HG02678 (cell line): ENCODE data around the gene ATF7.
"Not testable (repeated sequence)": the region's sequence is repeated elsewhere in the genome, so short reads cannot be mapped to it uniquely, and the experiment has no call there.

Experiments
- ATAC-seq: cut with Tn5 transposase; IDR thresholded peaks from one replicate; pipeline ENCODE4 v1.9.1; 2021; ENCODE audit warnings: mild to moderate bottlenecking, moderate library complexity; ENCODE audit not compliant: unreplicated experiment

ATF7 gene

GRCh38 chr12:53567961-53568808 is 58.0 kb downstream of the ATF7 start:
- no peak for ATAC-seq

- ATAC-seq = not testable (repeated sequence)
These were observed 60.8 kb downstream of the ATF7 start for GRCh38 chr12:53565376-53565775.

GRCh38 chr12:53564941-53565340 is 61.2 kb downstream of the ATF7 start:
- ATAC-seq = no peak

GRCh38 chr12:53564278-53564677 is 61.9 kb downstream of the ATF7 start:
- no peak for ATAC-seq

GRCh38 chr12:53563452-53564028 is 62.6 kb downstream of the ATF7 start:
- ATAC-seq = no peak

GRCh38 chr12:53561590-53561953 is 64.6 kb downstream of the ATF7 start:
- no peak for ATAC-seq

- no peak for ATAC-seq
These were observed 65.1 kb downstream of the ATF7 start for GRCh38 chr12:53560912-53561589.

GRCh38 chr12:53560351-53560750 is 65.8 kb downstream of the ATF7 start:
- no peak for ATAC-seq

GRCh38 chr12:53558631-53559030 is 67.6 kb downstream of the ATF7 start:
- ATAC-seq = no peak

- ATAC-seq = no peak
These were observed 73.5 kb downstream of the ATF7 start for GRCh38 chr12:53552361-53553327.

- no peak for ATAC-seq
These were observed 74.3 kb downstream of the ATF7 start for GRCh38 chr12:53551889-53552291.

- no peak for ATAC-seq
These were observed 75.6 kb downstream of the ATF7 start for GRCh38 chr12:53550595-53550994.

- not testable (repeated sequence) for ATAC-seq
These were observed 76.1 kb downstream of the ATF7 start for GRCh38 chr12:53550131-53550530.

GRCh38 chr12:53548354-53548753 is 77.8 kb downstream of the ATF7 start:
- not testable (repeated sequence) for ATAC-seq

GRCh38 chr12:53543539-53543938 is 82.6 kb downstream of the ATF7 start:
- peak; percentile 84 for ATAC-seq

- ATAC-seq = no peak
These were observed 86.7 kb downstream of the ATF7 start for GRCh38 chr12:53539526-53539925.

GRCh38 chr12:53538209-53538689 is 87.9 kb downstream of the ATF7 start:
- no peak for ATAC-seq

GRCh38 chr12:53536962-53537361 is 89.2 kb downstream of the ATF7 start:
- ATAC-seq = no peak

GRCh38 chr12:53533471-53533870 is 92.7 kb downstream of the ATF7 start:
- no peak for ATAC-seq
